IPS-18a (cell line): ENCODE results near the gene MBNL1.
"Not testable (repeated sequence)": the region's sequence is repeated elsewhere in the genome, so short reads cannot be mapped to it uniquely, and the experiment has no call there.

ENCODE experiments used
- H3K27ac ChIP-seq: one replicate; pipeline ENCODE4 v1.5.1; 2013; ENCODE audit warnings: low read length
- H3K27me3 ChIP-seq: one replicate; pipeline ENCODE4 v1.6.1; 2013; ENCODE audit warnings: mild to moderate bottlenecking, low read length; ENCODE audit not compliant: control insufficient read depth, insufficient read depth
- H3K36me3 ChIP-seq: one replicate; pipeline ENCODE4 v1.6.1; 2013; ENCODE audit warnings: low read depth, low read length; ENCODE audit not compliant: control insufficient read depth
- H3K4me1 ChIP-seq: one replicate; pipeline ENCODE4 v1.6.1; 2013; ENCODE audit warnings: low read depth, low read length; ENCODE audit not compliant: control insufficient read depth
- H3K4me3 ChIP-seq: one replicate; pipeline ENCODE4 v1.5.1; 2013; ENCODE audit warnings: low read length
- H3K9ac ChIP-seq: one replicate; pipeline ENCODE4 v1.6.1; 2013; ENCODE audit warnings: mild to moderate bottlenecking, low read length, moderate library complexity
- H3K9me3 ChIP-seq: one replicate; pipeline ENCODE4 v1.6.1; 2013; ENCODE audit warnings: low read depth, low read length; ENCODE audit not compliant: control insufficient read depth

MBNL1 gene

DNA sequence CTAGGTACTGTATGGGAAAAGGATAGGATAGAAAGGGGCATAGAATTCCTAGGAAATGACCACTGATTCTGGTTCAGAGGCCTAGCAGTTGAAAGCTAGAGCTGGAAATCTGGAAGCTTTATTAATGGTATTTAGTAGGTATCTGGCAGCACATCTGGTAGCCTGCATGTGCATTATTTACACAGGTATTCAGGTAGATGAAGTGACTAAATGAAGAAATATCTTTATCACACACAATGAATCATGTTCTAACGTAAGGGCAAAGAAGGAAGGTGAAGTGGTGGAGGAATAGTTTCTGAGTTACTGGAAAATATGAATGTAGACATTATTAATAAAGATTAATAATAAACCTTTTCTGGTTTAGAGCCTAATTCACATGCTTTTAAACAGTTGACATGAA, 119.9 kb downstream of the MBNL1 start:
- H3K27ac ChIP-seq, result no peak overlapping the region
- no peaks in the 10 kb centered on the region for H3K9me3 ChIP-seq
- peaks cover 28% of the 10 kb centered on the region for H3K4me1 ChIP-seq
- H3K27me3 ChIP-seq, result no peaks in the 10 kb centered on the region
- H3K9ac ChIP-seq, result no peak overlapping the region
- no peaks in the 10 kb centered on the region for H3K36me3 ChIP-seq
- H3K4me3 ChIP-seq, result no peak overlapping the region

DNA sequence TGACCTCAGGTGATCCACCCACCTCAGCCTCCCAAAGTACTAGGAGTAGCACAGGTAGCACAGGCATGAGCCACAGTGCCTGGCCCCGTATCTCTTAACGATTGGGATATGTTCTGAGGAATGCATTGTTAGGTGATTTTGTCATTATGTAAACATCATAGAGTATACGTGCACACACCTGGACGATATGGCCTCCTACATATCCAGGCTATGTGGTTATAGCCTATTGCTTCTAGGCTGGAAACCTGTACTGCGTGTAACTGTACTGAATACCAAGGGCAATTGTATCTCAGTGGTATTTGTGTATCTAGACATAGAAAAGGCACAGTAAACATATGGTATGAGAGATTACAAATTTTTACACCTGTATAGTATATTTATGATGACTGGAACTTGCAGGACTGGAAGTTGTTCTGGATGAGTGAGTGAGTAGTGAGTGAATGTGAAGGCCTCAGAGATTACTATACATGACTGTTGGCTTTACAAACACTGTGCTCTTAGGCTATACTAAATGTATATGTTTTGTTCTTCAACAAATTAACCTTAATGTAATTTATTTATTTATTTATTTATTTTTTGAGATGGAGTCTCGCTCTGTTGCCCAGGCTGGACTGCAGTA, 120.7 kb downstream of the MBNL1 start:
- Histone ChIP-seq H3K9ac (no peak overlapping the region), H3K27me3 (no peaks in the 10 kb centered on the region), H3K27ac (no peak overlapping the region), H3K4me3 (no peak overlapping the region), H3K9me3 (no peaks in the 10 kb centered on the region), H3K36me3 (no peaks in the 10 kb centered on the region), H3K4me1 (peaks cover 28% of the 10 kb centered on the region)

DNA sequence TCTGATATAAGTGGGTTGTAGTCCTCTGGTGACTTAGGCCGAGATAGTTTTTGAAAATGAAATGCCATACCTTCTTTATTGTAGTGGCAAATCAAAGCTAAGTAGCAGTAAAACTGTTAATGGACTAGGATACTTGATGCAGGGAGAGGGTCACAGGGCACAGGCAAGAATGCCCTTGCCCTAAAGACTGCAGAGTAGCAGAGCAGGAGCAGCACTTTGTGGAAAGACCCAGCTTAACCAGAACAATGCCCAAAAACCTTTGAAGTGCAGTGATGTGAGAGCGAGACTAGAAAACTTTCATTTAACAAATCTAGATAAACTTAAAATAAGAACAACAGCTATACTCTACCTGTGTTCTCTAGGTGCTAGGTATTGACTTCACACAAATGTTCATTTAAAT, 121.9 kb downstream of the MBNL1 start:
- H3K9ac ChIP-seq, result no peak overlapping the region
- no peaks in the 10 kb centered on the region for H3K9me3 ChIP-seq
- no peaks in the 10 kb centered on the region for H3K27me3 ChIP-seq
- H3K4me3 ChIP-seq, result no peak overlapping the region
- no peaks in the 10 kb centered on the region for H3K36me3 ChIP-seq
- peaks cover 25% of the 10 kb centered on the region for H3K4me1 ChIP-seq
- no peak overlapping the region for H3K27ac ChIP-seq

DNA sequence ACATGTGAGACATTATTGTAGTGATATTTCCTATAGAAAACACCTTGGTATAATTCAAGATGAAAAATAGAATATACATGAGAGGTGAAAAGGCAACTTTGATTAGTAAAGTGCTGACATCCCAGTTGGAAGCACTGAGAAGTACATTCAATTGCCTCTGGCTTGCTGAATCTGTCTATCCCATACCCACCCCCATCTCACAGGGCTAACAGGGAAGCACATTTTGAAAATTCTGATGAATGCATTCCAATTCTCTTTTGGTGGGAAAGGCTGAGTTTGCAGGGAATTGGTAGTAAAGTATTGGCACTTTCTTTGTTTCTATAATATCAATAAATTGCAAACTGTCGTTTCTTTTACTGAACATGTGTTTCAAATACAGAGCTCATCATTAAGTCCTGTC, 122.9 kb downstream of the MBNL1 start:
- no peaks in the 10 kb centered on the region for H3K27me3 ChIP-seq
- H3K27ac ChIP-seq, result no peak overlapping the region
- H3K4me3 ChIP-seq, result no peak overlapping the region
- H3K36me3 ChIP-seq, result no peaks in the 10 kb centered on the region
- peaks cover 19% of the 10 kb centered on the region for H3K4me1 ChIP-seq
- no peak overlapping the region for H3K9ac ChIP-seq
- no peaks in the 10 kb centered on the region for H3K9me3 ChIP-seq

DNA sequence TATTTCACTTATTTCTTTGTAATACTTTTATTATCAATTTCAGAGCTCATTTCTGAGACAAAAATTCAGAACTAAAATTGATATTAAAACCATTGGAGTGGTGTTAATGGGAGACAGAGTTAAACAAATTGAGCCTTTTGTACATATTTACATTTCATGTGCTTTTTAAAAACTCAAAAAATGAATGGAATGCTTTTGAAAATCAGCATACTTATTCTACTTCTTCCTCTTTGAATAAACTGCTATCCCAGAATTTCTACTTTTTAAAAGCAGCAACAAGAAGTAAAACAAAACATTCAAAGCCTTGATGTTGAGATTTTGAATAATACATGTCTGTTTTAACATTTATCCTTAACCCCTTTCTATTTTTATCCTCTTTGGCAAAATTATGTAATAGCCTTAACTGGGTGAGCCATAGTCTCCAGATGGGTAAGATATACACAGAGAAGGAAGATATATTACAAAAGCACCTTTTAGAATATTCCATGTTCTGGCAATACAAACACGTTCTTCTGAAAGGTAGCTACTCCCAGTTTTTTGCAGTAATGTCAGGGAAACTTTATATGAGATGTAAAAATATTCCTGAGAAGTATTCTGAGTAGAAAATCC, 123.6 kb downstream of the MBNL1 start:
- no peak overlapping the region for H3K27ac ChIP-seq
- no peaks in the 10 kb centered on the region for H3K9me3 ChIP-seq
- peaks cover 19% of the 10 kb centered on the region for H3K4me1 ChIP-seq
- H3K36me3 ChIP-seq, result no peaks in the 10 kb centered on the region
- H3K9ac ChIP-seq, result no peak overlapping the region
- H3K4me3 ChIP-seq, result no peak overlapping the region
- no peaks in the 10 kb centered on the region for H3K27me3 ChIP-seq

DNA sequence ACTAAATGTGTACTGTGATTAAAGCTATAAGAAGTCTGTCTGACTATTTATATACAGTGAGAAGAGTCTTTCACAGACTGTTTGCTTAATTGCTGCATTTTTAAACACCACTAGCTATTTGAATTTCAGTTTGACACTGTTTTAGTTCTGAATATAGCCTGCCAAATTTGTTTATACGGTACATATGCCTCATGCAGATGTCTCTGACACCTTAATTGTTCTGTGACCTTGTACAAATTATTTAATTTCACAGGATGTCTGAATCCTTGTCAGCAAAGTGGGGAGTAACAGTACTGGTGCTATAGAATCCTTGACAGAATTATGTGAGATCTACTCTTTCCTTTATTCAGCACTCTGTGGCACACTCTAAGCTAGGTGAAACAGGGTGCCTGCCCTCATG, 125.5 kb downstream of the MBNL1 start:
- Histone ChIP-seq H3K4me1 (peaks cover 19% of the 10 kb centered on the region), H3K27me3 (no peaks in the 10 kb centered on the region), H3K4me3 (no peak overlapping the region), H3K27ac (no peak overlapping the region), H3K36me3 (no peaks in the 10 kb centered on the region), H3K9ac (no peak overlapping the region), H3K9me3 (no peaks in the 10 kb centered on the region)

DNA sequence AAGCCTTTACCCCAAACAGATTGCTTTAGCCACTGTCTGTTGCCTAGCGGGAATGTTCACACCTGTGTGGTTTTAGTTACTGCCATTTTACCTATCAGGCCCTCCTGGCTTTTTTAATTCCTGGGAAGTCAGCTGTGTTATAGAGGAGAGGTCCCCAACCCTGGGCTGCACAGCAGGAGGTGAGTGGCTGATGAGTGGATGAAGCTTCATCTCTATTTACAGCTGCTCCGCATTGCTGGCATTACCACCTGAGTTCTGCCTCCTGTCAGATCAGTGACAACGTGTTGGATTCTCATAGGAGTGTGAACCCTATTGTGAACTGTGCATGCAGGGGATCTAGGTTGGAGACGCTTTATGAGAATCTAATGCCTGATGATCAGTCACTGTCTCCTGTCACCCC, 127.0 kb downstream of the MBNL1 start:
- no peak overlapping the region for H3K27ac ChIP-seq
- H3K36me3 ChIP-seq, result no peaks in the 10 kb centered on the region
- no peaks in the 10 kb centered on the region for H3K9me3 ChIP-seq
- H3K4me1 ChIP-seq, result peaks cover 13% of the 10 kb centered on the region
- H3K27me3 ChIP-seq, result no peaks in the 10 kb centered on the region
- H3K4me3 ChIP-seq, result no peak overlapping the region
- H3K9ac ChIP-seq, result no peak overlapping the region

DNA sequence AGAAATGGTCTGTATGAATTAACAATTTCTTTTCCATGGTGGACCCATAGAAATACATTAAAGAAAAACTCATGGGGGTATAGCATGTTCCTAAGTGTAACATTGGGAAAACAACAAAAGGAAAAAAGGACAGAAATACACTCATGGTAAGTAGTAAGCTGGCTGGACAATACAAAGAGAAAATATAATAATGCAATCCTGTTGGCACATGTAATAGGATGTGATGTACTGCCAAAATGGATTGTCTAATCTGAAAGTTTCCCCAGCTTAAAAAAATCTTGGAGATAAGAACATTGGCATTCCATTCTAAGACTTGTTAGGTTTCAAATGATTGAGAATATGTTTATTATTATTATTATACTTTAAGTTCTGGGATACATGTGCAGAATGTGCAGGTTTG, 128.1 kb downstream of the MBNL1 start:
- peaks cover 5% of the 10 kb centered on the region for H3K4me1 ChIP-seq

DNA sequence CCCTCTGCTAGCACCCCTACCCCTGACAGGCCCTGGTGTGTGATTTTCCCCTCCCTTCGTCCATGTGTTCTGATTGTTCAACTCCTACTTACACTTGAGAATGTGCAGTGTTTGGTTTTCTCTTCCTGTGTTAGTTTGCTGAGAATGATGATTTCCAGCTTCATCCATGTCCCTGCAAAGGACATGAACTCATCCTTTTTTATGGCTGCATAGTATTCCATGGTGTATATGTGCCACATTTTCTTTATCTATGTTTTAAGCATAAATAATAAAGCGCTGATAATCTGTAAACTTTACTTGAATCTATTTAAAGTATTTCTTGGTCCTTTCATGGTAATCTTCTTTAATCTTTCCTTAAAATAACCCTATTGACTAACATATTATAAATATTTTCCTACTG, 128.6 kb downstream of the MBNL1 start:
- not testable (repeated sequence) for H3K27me3 ChIP-seq, H3K9ac ChIP-seq, H3K27ac ChIP-seq, H3K36me3 ChIP-seq, H3K4me1 ChIP-seq, H3K4me3 ChIP-seq, H3K9me3 ChIP-seq

More for the DNA sequence above, 128.1 kb downstream of the MBNL1 start:
- no peaks in the 10 kb centered on the region for H3K27me3 ChIP-seq
- H3K27ac ChIP-seq, result no peak overlapping the region
- H3K9me3 ChIP-seq, result no peaks in the 10 kb centered on the region
- no peak overlapping the region for H3K9ac ChIP-seq
- no peaks in the 10 kb centered on the region for H3K36me3 ChIP-seq
- no peak overlapping the region for H3K4me3 ChIP-seq

DNA sequence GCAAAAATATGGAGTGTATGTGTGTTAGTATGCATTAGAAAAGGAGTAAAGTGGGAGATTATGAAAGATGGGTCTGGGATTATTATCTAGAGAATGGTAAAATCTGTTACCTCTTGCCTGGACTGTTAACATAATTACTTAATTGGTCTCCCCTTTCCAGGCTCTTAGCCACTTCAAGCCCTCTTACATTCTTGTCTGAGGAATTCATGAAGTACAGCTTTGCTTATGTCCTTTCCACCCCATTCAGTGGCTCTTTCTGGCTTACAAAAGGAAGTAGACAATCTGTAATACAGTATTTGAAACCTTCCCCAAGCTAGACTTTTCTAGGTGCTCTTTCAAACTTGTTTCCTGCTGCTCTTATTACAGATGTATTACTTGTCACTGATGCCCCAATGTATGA, 129.8 kb downstream of the MBNL1 start:
- Histone ChIP-seq H3K4me1 (peaks cover 13% of the 10 kb centered on the region), H3K36me3 (no peaks in the 10 kb centered on the region), H3K27me3 (no peaks in the 10 kb centered on the region), H3K9me3 (no peaks in the 10 kb centered on the region), H3K27ac (no peak overlapping the region), H3K4me3 (no peak overlapping the region), H3K9ac (no peak overlapping the region)

DNA sequence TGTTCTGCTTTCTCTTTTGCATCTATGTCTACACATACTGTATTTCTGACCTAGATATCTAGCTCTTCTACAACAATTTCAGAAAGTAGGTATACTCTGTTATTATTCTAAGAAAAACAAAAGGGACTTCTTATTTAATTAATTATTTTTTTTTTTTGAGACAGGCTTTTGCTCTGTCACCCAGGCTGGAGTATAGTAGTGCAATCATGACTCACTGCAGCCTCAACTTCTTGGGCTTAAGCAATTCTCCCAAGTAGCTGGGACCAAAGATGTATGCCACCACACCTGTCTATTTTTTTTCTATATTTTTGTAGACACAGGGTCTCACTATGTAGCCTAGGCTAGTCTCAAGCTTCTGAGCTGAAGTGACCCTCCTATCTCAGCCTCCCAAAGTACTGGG, 130.6 kb downstream of the MBNL1 start:
- Histone ChIP-seq H3K4me3 (no peak overlapping the region), H3K4me1 (peaks cover 20% of the 10 kb centered on the region), H3K27me3 (no peaks in the 10 kb centered on the region), H3K9me3 (no peaks in the 10 kb centered on the region), H3K27ac (no peak overlapping the region), H3K9ac (no peak overlapping the region), H3K36me3 (no peaks in the 10 kb centered on the region)

DNA sequence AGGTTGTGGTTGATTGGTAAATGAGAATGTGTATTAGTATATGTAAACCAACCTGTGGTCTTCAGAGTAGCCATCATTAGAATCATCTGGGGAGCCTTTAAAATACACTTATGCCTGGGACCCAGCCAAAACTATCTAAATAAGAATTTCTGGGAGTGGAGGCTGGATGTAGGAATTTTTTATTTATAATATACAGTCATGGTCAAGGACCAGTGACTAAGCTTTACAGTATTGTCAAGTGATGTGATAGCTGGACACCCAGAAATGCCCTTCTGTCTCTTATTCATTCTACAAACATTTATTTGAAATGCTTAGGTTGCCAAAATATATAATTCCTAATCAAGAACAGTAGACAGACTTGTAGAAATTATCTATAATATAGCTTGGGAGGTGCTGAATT, 132.2 kb downstream of the MBNL1 start:
- no peak overlapping the region for H3K27ac ChIP-seq
- H3K4me3 ChIP-seq, result no peak overlapping the region
- no peaks in the 10 kb centered on the region for H3K36me3 ChIP-seq
- H3K9ac ChIP-seq, result no peak overlapping the region
- peaks cover 19% of the 10 kb centered on the region for H3K4me1 ChIP-seq
- no peaks in the 10 kb centered on the region for H3K27me3 ChIP-seq
- H3K9me3 ChIP-seq, result no peaks in the 10 kb centered on the region
